ENCODE results near the gene FASTKD3. TPM values are rescaled to one million over a fixed set of nuclear protein-coding genes. Genes with fewer than 3 reads are reported as not detected.

The FASTKD3 gene
- total RNA-seq, 2 donors from 2014 or later, result 4.6 TPM

- Histone ChIP-seq H3K9me3 (no peaks in the 10 kb centered on the region), H3K27me3 (no peaks in the 10 kb centered on the region), H3K36me3 (no peaks in the 10 kb centered on the region), H3K27ac (no peak overlapping the region), H3K4me3 (no peak overlapping the region), H3K4me1 (peaks cover 0 to 7% of the 10 kb centered on the region in 2 donors)
- TF ChIP-seq CTCF (IDR thresholded peaks at IDR 0.05), result no peak
- no peak for DNase-seq (ENCODE audit: low spot score)
These were observed 57.1 kb downstream of the FASTKD3 start for GRCh38 chr5:7811715-7812114.

Other genes with a start within 250 kb of the FASTKD3 start
- gene CFAP90, start 17.9 kb downstream of the FASTKD3 start, total RNA-seq, result not detected
- gene MTRR, start 117 bp upstream of the FASTKD3 start, total RNA-seq, result 10 to 100 TPM; 16.2 to 31.3 TPM